Measurements from ENCODE around the gene MT4.

The MT4 gene

DNA sequence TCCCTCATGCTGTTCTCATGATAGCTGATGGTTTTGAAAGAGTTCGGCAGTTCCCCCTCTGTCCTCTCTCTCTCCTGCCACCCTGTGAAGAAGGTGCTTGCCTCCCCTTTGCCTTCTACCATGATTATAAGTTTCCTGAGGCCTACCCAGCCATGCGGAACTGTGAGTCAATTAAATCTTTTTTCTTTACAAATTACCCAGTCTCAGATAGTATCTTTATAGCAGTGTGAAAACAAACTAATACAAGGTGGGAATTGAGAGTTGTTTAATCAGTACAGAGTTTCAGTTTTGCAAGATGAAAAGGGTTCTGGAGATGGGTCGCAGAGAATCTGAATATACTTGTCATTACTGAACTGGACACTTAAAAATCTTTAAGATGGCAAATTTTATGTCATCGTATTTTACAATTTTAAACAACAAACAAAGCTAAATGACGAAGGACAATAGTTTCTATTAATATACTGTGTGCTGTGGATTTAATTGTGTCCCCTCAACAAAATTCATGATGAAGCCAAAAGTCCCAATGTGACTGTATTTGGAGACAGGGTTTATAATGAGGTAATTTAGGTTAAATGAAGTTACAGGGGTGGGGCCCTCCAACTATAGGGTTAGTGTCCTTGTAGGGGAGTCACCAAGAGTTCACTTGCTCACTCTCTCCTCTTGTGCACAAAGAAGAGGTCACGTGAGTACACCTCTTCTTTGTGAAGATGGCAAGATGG is 28.9 kb downstream of the MT4 start:
- Histone ChIP-seq H3K27me3 (ENCODE audit: control insufficient read depth, insufficient read depth, low read length) (no peaks in the 10 kb centered on the region), H3K36me3 (ENCODE audit: control insufficient read depth, insufficient read depth, low read length) (no peaks in the 10 kb centered on the region), H3K4me3 (ENCODE audit: low read depth, low read length) (no peak overlapping the region), H3K4me2 (ENCODE audit: low read length) (no peak overlapping the region), H3K9me3 (ENCODE audit: control insufficient read depth, low read length) (no peaks in the 10 kb centered on the region), H3K9ac (no peak overlapping the region), H3K79me2 (no peaks in the 10 kb centered on the region), H3K27ac (no peak overlapping the region), H2AFZ (no peak overlapping the region), H3K4me1 (no peaks in the 10 kb centered on the region)
- TF ChIP-seq, protein P1, sequence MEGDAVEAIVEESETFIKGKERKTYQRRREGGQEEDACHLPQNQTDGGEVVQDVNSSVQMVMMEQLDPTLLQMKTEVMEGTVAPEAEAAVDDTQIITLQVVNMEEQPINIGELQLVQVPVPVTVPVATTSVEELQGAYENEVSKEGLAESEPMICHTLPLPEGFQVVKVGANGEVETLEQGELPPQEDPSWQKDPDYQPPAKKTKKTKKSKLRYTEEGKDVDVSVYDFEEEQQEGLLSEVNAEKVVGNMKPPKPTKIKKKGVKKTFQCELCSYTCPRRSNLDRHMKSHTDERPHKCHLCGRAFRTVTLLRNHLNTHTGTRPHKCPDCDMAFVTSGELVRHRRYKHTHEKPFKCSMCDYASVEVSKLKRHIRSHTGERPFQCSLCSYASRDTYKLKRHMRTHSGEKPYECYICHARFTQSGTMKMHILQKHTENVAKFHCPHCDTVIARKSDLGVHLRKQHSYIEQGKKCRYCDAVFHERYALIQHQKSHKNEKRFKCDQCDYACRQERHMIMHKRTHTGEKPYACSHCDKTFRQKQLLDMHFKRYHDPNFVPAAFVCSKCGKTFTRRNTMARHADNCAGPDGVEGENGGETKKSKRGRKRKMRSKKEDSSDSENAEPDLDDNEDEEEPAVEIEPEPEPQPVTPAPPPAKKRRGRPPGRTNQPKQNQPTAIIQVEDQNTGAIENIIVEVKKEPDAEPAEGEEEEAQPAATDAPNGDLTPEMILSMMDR (IDR thresholded peaks at IDR 0.05) = no peak

DNA sequence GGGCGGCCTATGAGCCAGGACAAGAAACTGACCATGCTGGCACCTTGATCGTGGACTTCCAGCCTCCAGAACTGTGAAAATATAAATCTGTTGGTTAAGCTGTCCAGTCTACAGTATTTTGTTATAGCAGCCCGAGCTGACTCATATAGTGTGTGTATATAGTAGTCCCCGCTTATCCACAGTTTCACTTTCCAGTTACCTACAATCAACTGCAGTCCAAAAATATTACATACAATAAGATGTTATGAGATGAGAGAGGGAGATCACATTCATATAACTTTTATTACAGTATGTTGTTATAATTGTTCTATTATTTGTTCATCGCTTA is 29.4 kb downstream of the MT4 start:
- Histone ChIP-seq H3K9ac (no peak overlapping the region), H3K36me3 (ENCODE audit: control insufficient read depth, insufficient read depth, low read length) (no peaks in the 10 kb centered on the region), H3K4me1 (no peaks in the 10 kb centered on the region), H2AFZ (no peak overlapping the region), H3K4me2 (ENCODE audit: low read length) (no peak overlapping the region), H3K79me2 (no peaks in the 10 kb centered on the region), H3K4me3 (ENCODE audit: low read depth, low read length) (no peak overlapping the region), H3K27ac (no peak overlapping the region), H3K27me3 (ENCODE audit: control insufficient read depth, insufficient read depth, low read length) (no peaks in the 10 kb centered on the region), H3K9me3 (ENCODE audit: control insufficient read depth, low read length) (no peaks in the 10 kb centered on the region)
- TF ChIP-seq, protein P1 (IDR thresholded peaks at IDR 0.05) = no peak

- no peaks in the 10 kb centered on the region for H3K27me3 ChIP-seq (ENCODE audit: control insufficient read depth, insufficient read depth, low read length)
- TF ChIP-seq, protein P1 (IDR thresholded peaks at IDR 0.05) = peak; percentile 66
- H3K79me2 ChIP-seq = no peaks in the 10 kb centered on the region
- H3K9ac ChIP-seq = no peak overlapping the region
- H3K27ac ChIP-seq = no peak overlapping the region
- no peak overlapping the region for H3K4me2 ChIP-seq (ENCODE audit: low read length)
- H3K9me3 ChIP-seq (ENCODE audit: control insufficient read depth, low read length) = no peaks in the 10 kb centered on the region
- no peak overlapping the region for H3K4me3 ChIP-seq (ENCODE audit: low read depth, low read length)
- no peaks in the 10 kb centered on the region for H3K36me3 ChIP-seq (ENCODE audit: control insufficient read depth, insufficient read depth, low read length)
- no peaks in the 10 kb centered on the region for H3K4me1 ChIP-seq
- H2AFZ ChIP-seq = no peak overlapping the region
These were observed 35.6 kb downstream of the MT4 start for GRCh38 chr16:56600398-56600999.

DNA sequence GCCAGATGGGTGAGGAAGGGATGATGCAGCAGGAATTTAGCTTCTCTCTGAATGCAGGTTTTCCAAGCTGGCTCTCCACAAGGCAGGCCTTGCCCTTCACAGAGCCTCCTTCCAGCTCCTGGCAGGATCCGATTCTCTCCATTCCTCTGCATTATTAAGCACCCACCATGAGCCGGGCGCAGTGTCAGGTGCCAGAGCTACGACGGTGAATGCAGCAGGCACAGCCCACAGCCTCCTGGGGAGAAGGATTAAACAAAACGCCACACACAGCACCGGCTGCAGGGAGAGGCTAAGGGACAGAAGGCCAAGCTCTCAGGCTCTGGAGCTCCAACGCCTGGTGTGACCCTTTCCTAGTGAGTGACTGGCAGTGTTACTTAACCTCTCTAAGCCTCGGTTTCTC is 36.5 kb downstream of the MT4 start:
- H3K36me3 ChIP-seq (ENCODE audit: control insufficient read depth, insufficient read depth, low read length) = no peaks in the 10 kb centered on the region
- H3K9me3 ChIP-seq (ENCODE audit: control insufficient read depth, low read length) = no peaks in the 10 kb centered on the region
- H3K79me2 ChIP-seq = no peaks in the 10 kb centered on the region
- H2AFZ ChIP-seq = no peak overlapping the region
- TF ChIP-seq, protein P1 (IDR thresholded peaks at IDR 0.05) = no peak
- H3K4me2 ChIP-seq (ENCODE audit: low read length) = no peak overlapping the region
- no peaks in the 10 kb centered on the region for H3K4me1 ChIP-seq
- H3K9ac ChIP-seq = no peak overlapping the region
- no peaks in the 10 kb centered on the region for H3K27me3 ChIP-seq (ENCODE audit: control insufficient read depth, insufficient read depth, low read length)
- H3K4me3 ChIP-seq (ENCODE audit: low read depth, low read length) = no peak overlapping the region
- H3K27ac ChIP-seq = no peak overlapping the region

DNA sequence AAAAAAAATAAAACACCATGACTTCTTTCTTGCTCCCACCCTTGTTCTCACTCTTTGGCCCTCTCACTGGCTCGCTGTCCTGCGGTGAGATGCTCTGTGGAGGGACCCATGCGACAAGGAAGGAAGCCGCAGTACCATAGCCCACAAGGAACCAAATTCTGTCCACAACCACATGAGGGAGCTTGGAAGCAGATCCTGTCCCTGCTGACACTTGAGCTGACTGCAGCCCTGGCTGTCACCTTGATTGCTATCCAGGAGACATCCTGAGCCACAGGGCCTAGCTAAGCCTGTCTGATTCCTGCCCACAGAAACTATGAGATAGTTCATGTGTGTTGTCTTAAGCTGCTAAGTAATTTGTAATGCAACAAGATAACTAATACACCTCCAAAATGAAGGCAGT is 38.7 kb downstream of the MT4 start:
- Histone ChIP-seq H3K9ac (no peak overlapping the region), H3K79me2 (no peaks in the 10 kb centered on the region), H3K27ac (peak overlapping the region; percentile 15), H3K36me3 (ENCODE audit: control insufficient read depth, insufficient read depth, low read length) (no peaks in the 10 kb centered on the region), H2AFZ (peak overlapping the region; percentile 65), H3K27me3 (ENCODE audit: control insufficient read depth, insufficient read depth, low read length) (no peaks in the 10 kb centered on the region), H3K4me1 (peaks cover under 1% of the 10 kb centered on the region), H3K9me3 (ENCODE audit: control insufficient read depth, low read length) (no peaks in the 10 kb centered on the region), H3K4me3 (ENCODE audit: low read depth, low read length) (no peak overlapping the region), H3K4me2 (ENCODE audit: low read length) (no peak overlapping the region)
- TF ChIP-seq, protein P1 (IDR thresholded peaks at IDR 0.05) = peak; percentile 60
